Measurements from ENCODE around the gene TMCO4.

TMCO4 gene

GRCh38 chr1:19750101-19750881 lies 49.4 kb downstream of the TMCO4 start:
- no peak for TF ChIP-seq TAF1 (IDR thresholded peaks at IDR 0.05; ENCODE audit: borderline replicate concordance, insufficient read depth, low read length)
- TF ChIP-seq REST (IDR thresholded peaks at IDR 0.05; ENCODE audit: insufficient read depth in 1 of 2, low read depth in 2 of 2, low read length in 2 of 2), result no peak
- no peak for TF ChIP-seq POLR2AphosphoS5 (IDR thresholded peaks at IDR 0.05; ENCODE audit: low read depth, low read length)
- TF ChIP-seq SIN3A (IDR thresholded peaks at IDR 0.05; ENCODE audit: borderline replicate concordance, insufficient read depth, low read length), result no peak
- no peak for TF ChIP-seq FOXP2 (optimal IDR thresholded peaks at IDR 0.05; ENCODE audit: borderline replicate concordance, extremely low read depth, extremely low read length, insufficient read depth)

GRCh38 chr1:19749685-19750084 lies 50.0 kb downstream of the TMCO4 start:
- no peak for TF ChIP-seq REST (IDR thresholded peaks at IDR 0.05; ENCODE audit: insufficient read depth in 1 of 2, low read depth in 2 of 2, low read length in 2 of 2)
- no peak for TF ChIP-seq SIN3A (IDR thresholded peaks at IDR 0.05; ENCODE audit: borderline replicate concordance, insufficient read depth, low read length)
- no peak for TF ChIP-seq TAF1 (IDR thresholded peaks at IDR 0.05; ENCODE audit: borderline replicate concordance, insufficient read depth, low read length)
- TF ChIP-seq POLR2AphosphoS5 (IDR thresholded peaks at IDR 0.05; ENCODE audit: low read depth, low read length), result no peak
- TF ChIP-seq FOXP2 (optimal IDR thresholded peaks at IDR 0.05; ENCODE audit: borderline replicate concordance, extremely low read depth, extremely low read length, insufficient read depth), result no peak

GRCh38 chr1:19747761-19748160 lies 52.0 kb downstream of the TMCO4 start:
- no peak for TF ChIP-seq REST (IDR thresholded peaks at IDR 0.05; ENCODE audit: insufficient read depth in 1 of 2, low read depth in 2 of 2, low read length in 2 of 2)
- TF ChIP-seq TAF1 (IDR thresholded peaks at IDR 0.05; ENCODE audit: borderline replicate concordance, insufficient read depth, low read length), result no peak
- no peak for TF ChIP-seq POLR2AphosphoS5 (IDR thresholded peaks at IDR 0.05; ENCODE audit: low read depth, low read length)
- TF ChIP-seq SIN3A (IDR thresholded peaks at IDR 0.05; ENCODE audit: borderline replicate concordance, insufficient read depth, low read length), result no peak
- TF ChIP-seq FOXP2 (optimal IDR thresholded peaks at IDR 0.05; ENCODE audit: borderline replicate concordance, extremely low read depth, extremely low read length, insufficient read depth), result no peak

GRCh38 chr1:19744886-19745285 lies 54.8 kb downstream of the TMCO4 start:
- TF ChIP-seq TAF1 (IDR thresholded peaks at IDR 0.05; ENCODE audit: borderline replicate concordance, insufficient read depth, low read length), result no peak
- TF ChIP-seq FOXP2 (optimal IDR thresholded peaks at IDR 0.05; ENCODE audit: borderline replicate concordance, extremely low read depth, extremely low read length, insufficient read depth), result no peak
- TF ChIP-seq REST (IDR thresholded peaks at IDR 0.05; ENCODE audit: insufficient read depth in 1 of 2, low read depth in 2 of 2, low read length in 2 of 2), result no peak
- no peak for TF ChIP-seq SIN3A (IDR thresholded peaks at IDR 0.05; ENCODE audit: borderline replicate concordance, insufficient read depth, low read length)
- no peak for TF ChIP-seq POLR2AphosphoS5 (IDR thresholded peaks at IDR 0.05; ENCODE audit: low read depth, low read length)

All from PFSK-1 (cell line).